Endothelial cell of umbilical vein (primary cell): Measurements from ENCODE around the gene PHLPP1. TPM values are rescaled to one million over a fixed set of nuclear protein-coding genes. Genes with fewer than 3 reads are reported as not detected.

ENCODE experiments used
- BruUV-seq: library from RNA; stranded (reverse); fragments of 400-500 nt; replicated peaks from 2 replicates; lab custom pipeline; 2021; lab: Mats Ljungman, UMichigan
- CTCF ChIA-PET: fragments of 300-600, 350-600 bp; sonication (Branson Sonifier 250); formaldehyde crosslinking; loops from one replicate; lab custom pipeline; 2021; ENCODE audit warnings: antibody characterized with exemption, inconsistent platforms; lab: Charles Lee
- POLR2A ChIA-PET: fragments of 300-600, 350-600 bp; sonication (Branson Sonifier 250); formaldehyde crosslinking; loops from one replicate; lab custom pipeline; 2021; ENCODE audit warnings: antibody characterized with exemption, inconsistent platforms; lab: Charles Lee
- DNase-seq: peaks from one replicate; pipeline ENCODE4 v3.0.0-alpha.2; 2011; ENCODE audit warnings: low read depth, low spot score
- FAIRE-seq: peaks from 2 replicates; lab custom pipeline; 2011; peaks lifted over from hg19 to GRCh38; lab: Jason Lieb, UNC
- H2AFZ ChIP-seq: 2 replicates; pipeline ENCODE4 v1.6.0; 2012; ENCODE audit warnings: low read depth, low read length, control low read depth, inconsistent platforms
- H3K27ac ChIP-seq: 2 replicates; pipeline ENCODE4 v1.5.1; 2011; ENCODE audit warnings: low read depth, mild to moderate bottlenecking, control low read depth, low read length, moderate library complexity; ENCODE audit not compliant: insufficient read depth
- H3K27me3 ChIP-seq, 2 experiments: 2 replicates each; pipeline versions ENCODE4 v1.6.0 to v1.6.1; 2011; ENCODE audit warnings: low read length in 2 of 2, mixed read lengths in 1 of 2; ENCODE audit not compliant: control insufficient read depth in 2 of 2, insufficient read depth in 2 of 2
- H3K36me3 ChIP-seq, 2 experiments: 2 replicates in 1 of 2; 3 replicates in 1 of 2; pipeline ENCODE4 v1.5.1; 2011; ENCODE audit warnings: low read length in 2 of 2, mild to moderate bottlenecking in 1 of 2, moderate library complexity in 1 of 2; ENCODE audit not compliant: control insufficient read depth in 2 of 2, insufficient read depth in 2 of 2; ENCODE audit errors: extremely low read depth in 1 of 2
- H3K4me1 ChIP-seq: 3 replicates; pipeline ENCODE4 v1.5.1; 2011; ENCODE audit warnings: mild to moderate bottlenecking, low read length; ENCODE audit not compliant: control insufficient read depth, insufficient read depth; ENCODE audit errors: extremely low read depth
- H3K4me2 ChIP-seq: 2 replicates; pipeline ENCODE4 v1.6.1; 2011; ENCODE audit warnings: low read length, control low read depth, mixed read lengths; ENCODE audit not compliant: insufficient read depth
- H3K4me3 ChIP-seq, 3 experiments: fragments of 200-600 bp in 1 of 3; sonication (generic), shearing (Covaris generic) in 1 of 3; replicated peaks in 1 of 3; 2 replicates each; pipeline ENCODE4 v1.5.1; 2011 to 2016; ENCODE audit warnings: control low read depth in 3 of 3, low read length in 3 of 3, mild to moderate bottlenecking in 2 of 3, inconsistent platforms in 1 of 3, low read depth in 1 of 3, moderate library complexity in 1 of 3; ENCODE audit not compliant: insufficient read depth in 1 of 3
- H3K79me2 ChIP-seq: 2 replicates; pipeline ENCODE4 v1.6.0; 2012; ENCODE audit warnings: low read length, inconsistent platforms; ENCODE audit not compliant: control insufficient read depth, insufficient read depth
- H3K9ac ChIP-seq: replicated peaks from 2 replicates; pipeline ENCODE3; 2011; ENCODE audit warnings: low read length, control low read depth; ENCODE audit not compliant: insufficient read depth; ENCODE audit errors: extremely low read depth
- H3K9me1 ChIP-seq: replicated peaks from 3 replicates; pipeline ENCODE4 v1.6.0; 2011; ENCODE audit warnings: mild to moderate bottlenecking, low read length; ENCODE audit not compliant: control insufficient read depth, insufficient read depth; ENCODE audit errors: extremely low read depth
- H3K9me3 ChIP-seq: replicated peaks from 2 replicates; pipeline ENCODE4 v1.5.1; 2012; ENCODE audit warnings: low read length, inconsistent platforms; ENCODE audit not compliant: control insufficient read depth, insufficient read depth
- H4K20me1 ChIP-seq: replicated peaks from 2 replicates; pipeline ENCODE3; 2011; ENCODE audit warnings: mild to moderate bottlenecking, low read length; ENCODE audit not compliant: control insufficient read depth, insufficient read depth; ENCODE audit errors: extremely low read depth
- CTCF ChIP-seq, 2 donors: IDR thresholded peaks; 1 replicate in 1 of 2; 2 replicates in 1 of 2; pipeline ENCODE4 v1.5.1; 2011; ENCODE audit warnings: low read length in 2 of 2, mild to moderate bottlenecking in 2 of 2, moderate library complexity in 2 of 2, control low read depth in 1 of 2, inconsistent platforms in 1 of 2, low read depth in 1 of 2; ENCODE audit not compliant: insufficient read depth in 1 of 2; ENCODE audit errors: extremely low read depth in 1 of 2
- EZH2 ChIP-seq: IDR thresholded peaks from 2 replicates; pipeline ENCODE4 v1.6.1; 2012; ENCODE audit warnings: borderline replicate concordance, low read depth, mild to moderate bottlenecking, moderate library complexity, low read length, inconsistent platforms; ENCODE audit not compliant: severe bottlenecking
- FOS ChIP-seq: IDR thresholded peaks from 2 replicates; pipeline ENCODE4 v1.6.1; 2011; ENCODE audit warnings: mild to moderate bottlenecking, low read length, moderate library complexity, borderline replicate concordance; ENCODE audit not compliant: insufficient read depth
- GATA2 ChIP-seq: IDR thresholded peaks from 2 replicates; pipeline ENCODE4 v1.7.0; 2011; ENCODE audit warnings: low read depth, mild to moderate bottlenecking, moderate library complexity, mixed read lengths, low read length; ENCODE audit not compliant: insufficient read length, insufficient read depth
- MAX ChIP-seq: IDR thresholded peaks from 2 replicates; pipeline ENCODE4 v1.6.1; 2011; ENCODE audit not compliant: insufficient read depth, insufficient read length
- MYC ChIP-seq: IDR thresholded peaks from one replicate; pipeline ENCODE4 v1.6.1; 2011; ENCODE audit warnings: mild to moderate bottlenecking, low read depth, low read length
- POLR2A ChIP-seq: IDR thresholded peaks from 2 replicates; pipeline ENCODE4 v1.6.1; 2012; ENCODE audit warnings: low read depth, mild to moderate bottlenecking, control low read depth, low read length
- POLR2AphosphoS5 ChIP-seq: IDR thresholded peaks from 2 replicates; pipeline ENCODE4 v1.6.1; 2012; ENCODE audit warnings: low read depth, mild to moderate bottlenecking, control low read depth, low read length, moderate library complexity; ENCODE audit not compliant: insufficient read depth
- dilution Hi-C: fragments of 300-500 bp; cut with MboI; formaldehyde crosslinking; loops from one replicate; pipeline ENCODE4 v1.15.0; 2019; ENCODE audit warnings: low sequenced_read_pairs; ENCODE audit not compliant: extremely low pct_ligation_motif_present
- intact Hi-C: fragments of 100-400 bp; cut with micrococcal nuclease; formaldehyde crosslinking; loops from one replicate; pipeline ENCODE4 v1.10.0; 2022
- polyA plus RNA-seq, 4 experiments: library from polyadenylated mRNA; depleted of rRNA in 3 of 4; stranded (reverse) in 3 of 4; unstranded in 1 of 4; fragments of >200 nt; gene quantifications; 2 replicates each; pipeline versions ENCODE4 v1.2.1 to v1.2.3, GENCODE V29; 2011 to 2012; ENCODE audit warnings: missing spikeins in 1 of 4
- total RNA-seq: library from RNA; stranded (reverse); gene quantifications from 2 replicates; pipeline ENCODE4 v1.2.3, GENCODE V29; 2021

The PHLPP1 gene
- total and polyA plus RNA-seq, 2 donors (not counting 3 experiments of a cell fraction or from before 2014, with no cell fraction given), result 4.0 to 10.8 TPM

GRCh38 chr18:62900132-62900883 is 185.0 kb downstream of the PHLPP1 start:
- no peak for TF ChIP-seq MAX
- TF ChIP-seq EZH2, result no peak
- TF ChIP-seq POLR2AphosphoS5, result no peak
- TF ChIP-seq FOS, result no peak
- no peak for TF ChIP-seq POLR2A
- DNase-seq (no peak), FAIRE-seq (no peak)
- Histone ChIP-seq H3K9ac (no peak overlapping the region), H3K9me3 (no peaks in the 10 kb centered on the region), H3K4me1 (peaks cover 22% of the 10 kb centered on the region), H3K9me1 (no peaks in the 10 kb centered on the region), H3K79me2 (no peaks in the 10 kb centered on the region), H3K4me2 (no peak overlapping the region), H4K20me1 (no peaks in the 10 kb centered on the region), H3K27me3 (no peaks in the 10 kb centered on the region), H3K36me3 (no peaks in the 10 kb centered on the region), H3K27ac (no peak overlapping the region), H2AFZ (no peak overlapping the region), H3K4me3 (no peak overlapping the region)
- ChIA-PET POLR2A (no interaction called here), CTCF (interaction anchor here (1.2 to 1.6 kb wide), 2 partner anchors 56 to 58 kb away, joined by 3 to 4 read pairs; no protein-coding TSS in a partner anchor)
- dilution Hi-C loops, result no loop called here
- no TSS peak for BruUV-seq
- intact Hi-C loops, result loop anchor here (5.0 kb wide), 1 partner anchor 37 kb away; no protein-coding TSS in a partner anchor

- Histone ChIP-seq H3K4me3 (no peak overlapping the region), H3K27me3 (no peaks in the 10 kb centered on the region), H3K79me2 (no peaks in the 10 kb centered on the region), H3K9me3 (no peaks in the 10 kb centered on the region), H3K9ac (no peak overlapping the region), H3K4me2 (no peak overlapping the region), H4K20me1 (no peaks in the 10 kb centered on the region), H3K36me3 (no peaks in the 10 kb centered on the region), H3K4me1 (peaks cover 8% of the 10 kb centered on the region), H3K9me1 (no peaks in the 10 kb centered on the region), H3K27ac (no peak overlapping the region), H2AFZ (no peak overlapping the region)
- TF ChIP-seq FOS (no peak), EZH2 (no peak), GATA2 (no peak), CTCF (IDR thresholded peaks at IDR 0.05; ENCODE audit: extremely low read depth in 1 of 2, insufficient read depth in 1 of 2, low read depth in 1 of 2, low read length in 2 of 2) (no peak), POLR2A (no peak), MYC (no peak)
- POLR2A ChIA-PET, result no interaction called here
- DNase-seq (no peak), FAIRE-seq (no peak)
- dilution Hi-C loops, result no loop called here
- CTCF ChIA-PET, result no interaction called here
- BruUV-seq, result no TSS peak
- intact Hi-C loops, result loop anchor here (5.0 kb wide), 1 partner anchor 35 kb away; no protein-coding TSS in a partner anchor
Measured at GRCh38 chr18:62902776-62903175, 187.4 kb downstream of the PHLPP1 start.
